PC-3 (cell line): ENCODE measurements around the gene MCFD2. TPM values are rescaled to one million over a fixed set of nuclear protein-coding genes. Genes with fewer than 3 reads are reported as not detected.
A peak's percentile ranks its signal among the peaks of the same experiment; 100 is the strongest.

Source experiments
- ATAC-seq: fragments of 200-7000 bp; cut with Tn5 transposase; 2 replicates; pipeline ENCODE4 v1.9.1; 2020; ENCODE audit warnings: mild to moderate bottlenecking, moderate library complexity
- BruUV-seq: library from RNA; stranded (reverse); fragments of 400-500 nt; replicated peaks from 2 replicates; lab custom pipeline; 2021; lab: Mats Ljungman, UMichigan
- CTCF ChIA-PET: fragments of 300-600 bp; sonication (Branson Sonifier 250); formaldehyde crosslinking; loops from one replicate; lab custom pipeline; 2022; ENCODE audit warnings: antibody characterized with exemption; lab: Charles Lee
- POLR2A ChIA-PET: fragments of 300-600 bp; sonication (Branson Sonifier 250); formaldehyde crosslinking; loops from one replicate; lab custom pipeline; 2022; ENCODE audit warnings: antibody characterized with exemption; ENCODE audit not compliant: unreplicated experiment; lab: Charles Lee
- DNase-seq: peaks from one replicate; pipeline ENCODE4 v3.0.0-alpha.2; 2015
- H2AFZ ChIP-seq: fragments of 300-600 bp; sonication (generic); 2 replicates; pipeline ENCODE4 v1.6.0; 2016; ENCODE audit warnings: antibody characterized with exemption, low read length
- H3F3A ChIP-seq: fragments of 300-600 bp; sonication (generic); one replicate; pipeline ENCODE4 v1.6.0; 2017; ENCODE audit warnings: antibody characterized with exemption, low read length, control low read depth, mild to moderate bottlenecking; ENCODE audit not compliant: unreplicated experiment
- H3K27ac ChIP-seq: fragments of 300-600 bp; sonication (generic); 2 replicates; pipeline ENCODE4 v1.5.1; 2016; ENCODE audit warnings: mild to moderate bottlenecking, low read length
- H3K27me3 ChIP-seq: fragments of 300-600 bp; sonication (generic); 2 replicates; pipeline ENCODE4 v1.6.1; 2016; ENCODE audit warnings: low read length, mixed read lengths
- H3K36me3 ChIP-seq: fragments of 300-600 bp; sonication (generic); 2 replicates; pipeline ENCODE4 v1.6.1; 2016; ENCODE audit warnings: low read depth, mixed run types, low read length, mixed read lengths
- H3K4me1 ChIP-seq: fragments of 300-600 bp; sonication (generic); 2 replicates; pipeline ENCODE4 v1.5.1; 2016; ENCODE audit warnings: low read length; ENCODE audit not compliant: insufficient read depth
- H3K4me2 ChIP-seq: fragments of 300-600 bp; sonication (generic); 2 replicates; pipeline ENCODE4 v1.6.0; 2016; ENCODE audit warnings: low read length
- H3K4me3 ChIP-seq: fragments of 300-600 bp; sonication (generic); 2 replicates; pipeline ENCODE4 v1.5.1; 2016; ENCODE audit warnings: mild to moderate bottlenecking, low read length, mixed read lengths
- H3K79me2 ChIP-seq: fragments of 300-600 bp; sonication (generic); 2 replicates; pipeline ENCODE4 v1.6.1; 2017; ENCODE audit warnings: low read length, mixed read lengths
- H3K9ac ChIP-seq: fragments of 300-600 bp; sonication (generic); 2 replicates; pipeline ENCODE4 v1.6.0; 2016; ENCODE audit warnings: mild to moderate bottlenecking, low read length
- H3K9me2 ChIP-seq: fragments of 300-600 bp; sonication (generic); replicated peaks from 2 replicates; pipeline ENCODE4 v1.6.1; 2016; ENCODE audit warnings: mixed run types, low read length, mixed read lengths
- H3K9me3 ChIP-seq: fragments of 300-600 bp; sonication (generic); 2 replicates; pipeline ENCODE4 v1.6.1; 2016; ENCODE audit warnings: low read length, mixed read lengths
- H4K20me1 ChIP-seq: fragments of 300-600 bp; sonication (generic); 2 replicates; pipeline ENCODE4 v1.6.1; 2016; ENCODE audit warnings: low read length, mixed read lengths
- CTCF ChIP-seq: fragments of 300-600 bp; sonication (generic); conservative IDR thresholded peaks from 2 replicates; pipeline ENCODE4 v1.5.1; 2017; ENCODE audit warnings: antibody characterized with exemption, low read depth, mild to moderate bottlenecking, low read length
- EZH2 ChIP-seq: fragments of 300-600 bp; sonication (generic); IDR thresholded peaks from one replicate; pipeline ENCODE4 v1.6.1; 2017; ENCODE audit warnings: antibody characterized with exemption, mild to moderate bottlenecking, low read length; ENCODE audit not compliant: unreplicated experiment
- EZH2phosphoT487 ChIP-seq: fragments of 300-600 bp; sonication (generic); IDR thresholded peaks from 2 replicates; pipeline ENCODE4 v1.6.1; 2018; ENCODE audit warnings: mild to moderate bottlenecking, antibody characterized with exemption, low read length, borderline replicate concordance
- intact Hi-C: fragments of 100-400 bp; cut with micrococcal nuclease; formaldehyde crosslinking; loops from 2 replicates; pipeline ENCODE4 v1.9.0; 2023
- total RNA-seq: library from RNA; depleted of rRNA; stranded (reverse); fragments of >200 nt; gene quantifications from 2 replicates; pipeline ENCODE4 v1.2.3, GENCODE V29; 2014

MCFD2 gene
- total RNA-seq, 1 experiment from 2014 or later, result 112 TPM

GRCh38 chr2:46939626-46940359 is 24.2 kb upstream of the MCFD2 start:
- no peaks in the 10 kb centered on the region for H3K36me3 ChIP-seq
- H3F3A ChIP-seq, result no peaks in the 10 kb centered on the region
- no peaks in the 10 kb centered on the region for H3K9me2 ChIP-seq
- H3K9me3 ChIP-seq, result no peaks in the 10 kb centered on the region
- no peaks in the 10 kb centered on the region for H4K20me1 ChIP-seq
- intact Hi-C loops, result no loop called here
- H3K4me2 ChIP-seq, result peak overlapping the region; percentile 78
- H3K4me3 ChIP-seq, result peak overlapping the region; percentile 74
- no peaks in the 10 kb centered on the region for H3K27me3 ChIP-seq
- DNase-seq, result no peak
- POLR2A ChIA-PET, result no interaction called here
- H3K4me1 ChIP-seq, result peaks cover 9% of the 10 kb centered on the region
- peak overlapping the region; percentile 74 for H3K9ac ChIP-seq
- peak overlapping the region; percentile 61; the same call in 1 of the 2 replicates for H2AFZ ChIP-seq
- H3K79me2 ChIP-seq, result peaks cover 40% of the 10 kb centered on the region
- TF ChIP-seq EZH2phosphoT487 (no peak), CTCF (no peak), EZH2 (no peak)
- ATAC-seq, result no peak
- no TSS peak for BruUV-seq
- H3K27ac ChIP-seq, result peak overlapping the region; percentile 3; the same call in 1 of the 2 replicates
- CTCF ChIA-PET, result no interaction called here

- no peaks in the 10 kb centered on the region for H3F3A ChIP-seq
- POLR2A ChIA-PET, result no interaction called here
- BruUV-seq, result no TSS peak
Measured at GRCh38 chr2:46937471-46937901, 21.9 kb upstream of the MCFD2 start.

More at GRCh38 chr2:46937471-46937901, 21.9 kb upstream of the MCFD2 start:
- Histone ChIP-seq H3K9me2 (no peaks in the 10 kb centered on the region), H2AFZ (no peak overlapping the region), H3K27me3 (no peaks in the 10 kb centered on the region), H3K27ac (no peak overlapping the region), H4K20me1 (no peaks in the 10 kb centered on the region), H3K36me3 (no peaks in the 10 kb centered on the region), H3K9ac (no peak overlapping the region), H3K79me2 (peaks cover 17% of the 10 kb centered on the region), H3K4me2 (no peak overlapping the region), H3K4me1 (peaks cover 7% of the 10 kb centered on the region), H3K9me3 (no peaks in the 10 kb centered on the region), H3K4me3 (no peak overlapping the region)
- ATAC-seq (no peak), DNase-seq (peak; percentile 31)
- CTCF ChIA-PET, result interaction anchor here (0.6 to 0.8 kb wide), 2 partner anchors 30 to 286 kb away, joined by 3 read pairs; no protein-coding TSS in a partner anchor
- intact Hi-C loops, result no loop called here
- TF ChIP-seq EZH2phosphoT487 (no peak), EZH2 (no peak), CTCF (peak; percentile 62)
